GM19438 (cell line): ENCODE data around the gene NACAD.
"Not testable (repeated sequence)": the region's sequence is repeated elsewhere in the genome, so short reads cannot be mapped to it uniquely, and the experiment has no call there.

Experiments used
- ATAC-seq: cut with Tn5 transposase; IDR thresholded peaks from one replicate; pipeline ENCODE4 v1.9.1; 2021; ENCODE audit warnings: low read depth; ENCODE audit not compliant: unreplicated experiment

Gene NACAD

GRCh38 chr7:45114926-45115325 lies 26.2 kb upstream of the NACAD start:
- ATAC-seq: no peak

DNA sequence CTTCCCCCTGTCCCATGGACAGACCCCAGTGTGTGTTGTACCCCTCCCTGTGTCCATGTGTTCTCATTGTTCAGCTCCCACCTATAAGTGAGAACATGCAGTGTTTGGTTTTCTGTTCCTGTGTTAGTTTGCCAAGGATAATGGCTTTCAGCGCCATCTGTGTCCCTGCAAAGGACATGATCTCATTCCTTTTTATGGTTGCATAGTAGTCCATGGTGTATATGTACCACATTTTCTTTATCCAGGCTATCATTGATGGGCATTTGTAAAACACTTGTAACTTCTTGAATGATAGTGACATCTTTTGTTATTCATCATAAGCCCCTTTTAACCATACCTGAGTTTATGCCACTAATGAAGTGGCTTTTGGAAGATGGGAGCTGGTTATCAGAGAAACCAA lies 25.5 kb upstream of the NACAD start:
- not testable (repeated sequence) for ATAC-seq

GRCh38 chr7:45112648-45113047 lies 23.9 kb upstream of the NACAD start:
- no peak for ATAC-seq

DNA sequence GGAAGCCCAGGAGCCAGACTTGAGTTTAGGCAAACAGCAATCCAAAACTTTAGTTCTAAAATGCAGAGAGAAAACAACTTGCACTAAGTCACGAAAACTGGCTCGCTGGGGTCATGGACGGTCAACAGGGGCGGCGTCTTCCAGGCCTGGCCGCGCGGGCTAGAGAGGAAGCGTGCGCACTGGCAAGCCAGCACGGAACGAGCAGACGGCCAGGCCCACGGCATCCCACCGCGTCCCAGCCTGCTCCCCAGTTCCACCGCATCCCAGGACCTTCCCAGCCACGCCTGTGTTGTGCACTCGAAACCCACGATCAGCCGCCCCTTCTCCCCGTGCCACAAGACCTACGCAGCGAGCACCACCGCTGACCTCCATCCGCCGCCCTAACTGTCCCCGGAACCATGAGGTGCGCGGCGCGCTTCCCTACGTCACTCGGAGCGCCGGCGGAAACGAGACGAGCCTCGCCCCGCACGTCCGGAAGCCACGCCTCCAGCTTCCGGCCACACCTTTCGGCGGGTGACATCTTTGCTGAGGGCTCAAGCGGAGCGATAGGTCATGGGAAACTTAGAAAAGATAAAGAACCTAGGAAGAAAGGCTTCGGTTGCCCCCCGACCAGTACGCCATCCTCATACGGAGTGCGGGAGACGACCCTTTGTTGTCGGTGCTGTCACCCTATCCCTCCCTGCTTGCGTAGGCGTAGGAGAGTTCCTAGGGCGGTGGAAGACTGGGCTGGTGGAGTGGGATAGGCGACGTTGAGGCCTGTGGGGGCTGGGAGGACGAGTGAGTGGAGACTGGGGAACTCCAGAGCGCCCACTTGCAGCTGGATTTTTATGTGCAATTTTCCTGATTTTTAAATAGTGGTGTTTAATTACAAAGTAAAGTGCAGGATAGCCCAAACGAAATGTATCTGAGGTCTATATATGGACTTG lies 22.8 kb upstream of the NACAD start, which contains the start of gene TBRG4:
Gene TBRG4, minus strand, starts transcription at position 400 of the 926 bp plus-strand sequence. CDS start 2,460 bp downstream, outside the sequence.
- ATAC-seq: peak; percentile 93

- ATAC-seq: no peak
These were observed 20.1 kb upstream of the NACAD start for GRCh38 chr7:45108863-45109262.

- no peak for ATAC-seq
These were observed 18.6 kb upstream of the NACAD start for GRCh38 chr7:45107356-45107755.

DNA sequence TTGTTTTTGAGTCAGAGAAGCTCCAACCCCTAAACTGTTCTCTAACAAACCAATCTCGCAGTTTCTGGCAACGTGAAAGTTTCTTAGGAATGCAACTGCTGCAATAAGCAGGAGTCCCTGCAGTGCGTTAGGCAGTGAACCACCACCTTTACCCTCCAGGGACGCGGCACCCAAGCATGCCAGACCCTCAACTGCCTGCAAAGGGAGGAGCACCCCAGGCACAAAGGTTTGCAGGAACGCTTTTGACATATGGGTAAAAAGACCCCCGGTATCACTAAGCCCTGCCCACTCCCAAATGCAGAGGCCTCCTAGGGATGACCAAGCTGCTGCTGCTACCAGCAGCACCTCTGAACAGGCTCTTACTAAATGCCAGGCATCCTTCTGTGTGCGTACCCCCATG lies 18.1 kb upstream of the NACAD start:
- ATAC-seq: no peak

DNA sequence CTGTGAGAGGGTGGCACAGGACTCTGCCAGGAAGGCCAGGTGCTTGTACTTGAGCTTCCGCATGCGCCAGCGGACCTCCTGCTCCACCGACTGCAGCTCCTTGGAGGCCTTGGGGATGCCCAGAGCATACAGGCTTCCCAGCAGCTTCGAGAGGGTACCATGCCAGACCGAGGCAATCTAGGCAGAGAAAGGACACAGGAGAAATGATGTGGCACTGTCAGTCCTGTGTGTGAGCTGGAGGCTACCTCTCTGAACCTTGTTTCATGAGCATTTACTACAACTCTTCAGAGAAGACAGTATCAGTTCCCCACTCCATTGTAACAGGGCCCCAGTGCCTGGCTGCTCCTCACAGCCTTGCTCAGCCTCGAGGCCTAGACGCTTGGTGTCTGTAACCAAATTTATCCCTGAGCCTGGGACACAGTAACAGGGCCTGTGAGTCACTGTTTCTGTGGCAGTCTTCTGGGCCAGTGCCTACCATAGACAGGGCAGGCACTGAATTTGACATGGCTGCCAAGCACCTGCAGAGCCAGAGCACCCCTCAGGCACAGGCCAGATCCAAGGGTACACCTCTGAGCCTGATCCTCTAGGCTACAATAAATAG lies 16.9 kb upstream of the NACAD start:
- no peak for ATAC-seq

GRCh38 chr7:45104844-45105587 lies 16.2 kb upstream of the NACAD start:
- ATAC-seq: no peak

DNA sequence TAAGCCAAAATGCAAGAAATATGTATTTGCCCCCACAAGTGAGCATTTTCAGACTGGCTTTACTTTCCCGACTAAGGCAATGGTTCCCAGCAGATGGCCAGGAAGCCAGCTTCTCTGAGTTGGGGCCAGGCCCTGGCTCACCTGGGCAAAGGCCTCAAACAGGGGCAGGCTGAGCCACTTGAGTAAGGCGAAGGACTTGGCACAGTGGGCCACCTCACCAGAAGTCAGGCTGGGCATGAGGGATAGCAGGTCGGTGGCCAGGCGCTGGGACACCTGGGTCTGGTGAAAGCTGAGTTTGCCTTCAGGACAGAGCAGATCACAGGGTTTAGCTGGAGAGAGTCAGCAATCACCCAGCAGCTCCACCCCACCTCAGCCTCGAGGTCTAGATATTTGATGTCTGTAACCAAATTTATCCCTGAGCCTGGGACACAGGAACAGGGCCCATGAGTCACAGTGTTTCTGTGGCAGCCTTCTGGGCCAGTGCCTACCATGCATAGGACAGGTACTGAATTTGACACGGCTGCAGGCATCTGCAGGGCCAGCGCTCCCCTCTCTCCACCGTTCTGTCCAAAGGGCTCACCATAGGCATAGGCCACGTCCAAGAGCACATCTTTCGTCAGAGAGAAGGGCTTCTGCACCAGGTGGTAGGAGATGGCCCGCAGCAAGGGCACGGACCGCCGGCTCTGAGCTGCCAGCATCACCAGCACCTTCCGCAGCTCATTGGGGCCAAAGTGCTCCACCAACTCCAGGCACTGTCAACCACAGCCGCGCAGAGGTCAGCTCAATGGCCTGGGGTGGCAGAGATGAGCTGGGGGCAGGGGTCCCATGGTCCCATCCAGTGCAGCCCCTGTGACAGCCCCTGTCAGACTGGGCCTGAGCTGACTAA lies 15.4 kb upstream of the NACAD start:
- no peak for ATAC-seq

GRCh38 chr7:45102785-45103712 lies 14.3 kb upstream of the NACAD start:
- no peak for ATAC-seq

- no peak for ATAC-seq
These were observed 13.0 kb upstream of the NACAD start for GRCh38 chr7:45101748-45102147.

DNA sequence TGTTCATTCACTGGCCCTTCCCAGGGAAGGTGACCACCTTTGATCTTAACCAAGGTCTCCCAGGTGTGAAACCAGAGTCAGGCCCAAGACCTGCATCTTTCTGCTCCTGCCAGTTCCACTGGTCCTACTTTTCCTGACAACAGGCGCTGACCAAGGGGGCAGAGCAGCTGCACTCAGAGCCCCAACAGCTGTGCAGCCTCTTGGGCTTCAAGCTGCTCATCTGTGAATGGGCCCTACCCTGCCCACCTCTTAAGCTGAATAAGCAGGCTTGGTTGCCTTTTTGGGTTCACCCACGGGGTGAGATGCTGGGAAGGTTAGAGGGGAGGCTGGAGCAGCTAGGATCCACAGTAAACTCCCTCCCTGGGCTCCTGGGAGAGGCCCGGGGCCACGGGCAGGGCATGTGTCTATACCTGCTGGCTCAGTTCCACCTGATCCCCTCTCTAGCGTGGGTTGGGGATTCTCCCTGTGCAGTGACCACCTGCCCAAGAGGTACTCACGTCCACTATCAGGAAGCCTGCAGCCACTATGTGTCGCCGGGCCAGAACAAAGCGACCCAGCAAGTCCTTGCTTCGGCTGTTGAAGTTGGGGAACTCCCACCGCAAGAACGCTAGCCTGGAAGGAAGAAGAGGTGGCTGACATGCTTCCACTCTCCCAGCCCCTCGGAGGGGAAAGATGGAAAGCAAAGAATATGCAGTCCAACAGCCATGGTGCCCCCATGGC lies 12.2 kb upstream of the NACAD start:
- ATAC-seq: no peak

- ATAC-seq: no peak
These were observed 11.4 kb upstream of the NACAD start for GRCh38 chr7:45099891-45100760.

GRCh38 chr7:45098983-45099839 lies 10.4 kb upstream of the NACAD start:
- ATAC-seq: no peak

GRCh38 chr7:45092931-45093235 lies 4.1 kb upstream of the NACAD start:
- no peak for ATAC-seq
